Mesendoderm (in vitro differentiated cells): ENCODE results near the gene DNAJC6. TPM values are rescaled to one million over a fixed set of nuclear protein-coding genes. Genes with fewer than 3 reads are reported as not detected.
A peak's percentile ranks its signal among the peaks of the same experiment; 100 is the strongest.

Experiments
- DNase-seq: peaks from one replicate; pipeline ENCODE4 v3.0.0; 2013
- H2AK5ac ChIP-seq: 2 replicates; pipeline ENCODE4 v1.6.1; 2013; ENCODE audit warnings: low read length, inconsistent platforms
- H2BK120ac ChIP-seq: 2 replicates; pipeline ENCODE4 v1.6.1; 2013; ENCODE audit warnings: low read depth, mild to moderate bottlenecking, low read length, moderate library complexity, mixed read lengths
- H2BK15ac ChIP-seq: replicated peaks from 2 replicates; pipeline ENCODE4 v1.6.1; 2013; ENCODE audit warnings: low read depth, mild to moderate bottlenecking, moderate library complexity
- H2BK5ac ChIP-seq: 2 replicates; pipeline ENCODE4 v1.6.1; 2013; ENCODE audit warnings: low read length, inconsistent platforms
- H3K18ac ChIP-seq: 2 replicates; pipeline ENCODE4 v1.6.1; 2013; ENCODE audit warnings: mild to moderate bottlenecking, low read length, mixed read lengths
- H3K23ac ChIP-seq: one replicate; pipeline ENCODE4 v1.6.1; 2013; ENCODE audit warnings: low read length
- H3K27ac ChIP-seq: 2 replicates; pipeline ENCODE4 v1.5.1; 2013; ENCODE audit warnings: low read depth, mild to moderate bottlenecking, inconsistent platforms, low read length, moderate library complexity
- H3K27me3 ChIP-seq: 2 replicates; pipeline ENCODE4 v1.6.1; 2013; ENCODE audit warnings: low read length, control low read depth, mild to moderate bottlenecking, inconsistent platforms; ENCODE audit not compliant: insufficient read depth, poor library complexity
- H3K36me3 ChIP-seq: 2 replicates; pipeline ENCODE4 v1.6.1; 2013; ENCODE audit warnings: low read length, inconsistent platforms; ENCODE audit not compliant: control insufficient read depth, insufficient read depth
- H3K4ac ChIP-seq: one replicate; pipeline ENCODE4 v1.6.1; 2013; ENCODE audit warnings: low read depth, mild to moderate bottlenecking, low read length, moderate library complexity
- H3K4me1 ChIP-seq: 2 replicates; pipeline ENCODE4 v1.6.1; 2013; ENCODE audit warnings: low read depth, low read length, inconsistent platforms; ENCODE audit not compliant: control insufficient read depth
- H3K4me2 ChIP-seq: 2 replicates; pipeline ENCODE4 v1.6.1; 2013; ENCODE audit warnings: low read length
- H3K4me3 ChIP-seq: 2 replicates; pipeline ENCODE4 v1.5.1; 2013; ENCODE audit warnings: mild to moderate bottlenecking, low read length
- H3K56ac ChIP-seq: one replicate; pipeline ENCODE4 v1.6.1; 2013; ENCODE audit warnings: low read length
- H3K79me1 ChIP-seq: 2 replicates; pipeline ENCODE4 v1.6.1; 2013; ENCODE audit warnings: low read length, inconsistent platforms
- H3K79me2 ChIP-seq: 2 replicates; pipeline ENCODE4 v1.6.1; 2013; ENCODE audit warnings: mild to moderate bottlenecking, low read length; ENCODE audit not compliant: control insufficient read depth, insufficient read depth
- H3K9ac ChIP-seq: 2 replicates; pipeline ENCODE4 v1.6.1; 2013; ENCODE audit warnings: low read length, inconsistent platforms
- H4K5ac ChIP-seq: one replicate; pipeline ENCODE4 v1.6.1; 2013; ENCODE audit warnings: low read length
- H4K8ac ChIP-seq: one replicate; pipeline ENCODE4 v1.6.1; 2013; ENCODE audit warnings: low read depth, mild to moderate bottlenecking, control low read depth, low read length, moderate library complexity
- WGBS: extraction: QIAGEN DNeasy Blood & Tissue Kit; methylation state at CpG from one replicate; pipeline ENCODE4 v1.1.7; 2013; ENCODE audit warnings: low lambda C conversion rate, missing lambda C conversion rate; ENCODE audit not compliant: insufficient coverage; ENCODE audit errors: extremely low coverage; 5-methylcytosine and 5-hydroxymethylcytosine counted together
- small RNA-seq: library from polyadenylated mRNA; stranded (forward); fragments of <200 nt; extraction: miRNeasy Mini kit (QIAGEN cat#:217004); gene quantifications from one replicate; pipeline ENCODE3, GENCODE V24; 2013; ENCODE audit not compliant: insufficient read depth

DNAJC6 gene

GRCh38 chr1:65457868-65458267 is 148.5 kb downstream of the DNAJC6 start:
- no peak overlapping the region for H3K4me2 ChIP-seq
- H3K27me3 ChIP-seq: no peaks in the 10 kb centered on the region

GRCh38 chr1:65458730-65459396 is 149.5 kb downstream of the DNAJC6 start:
- Histone ChIP-seq H3K27ac (peak overlapping the region; percentile 55), H2BK120ac (no peak overlapping the region), H3K4me1 (peaks cover 4% of the 10 kb centered on the region), H3K9ac (no peak overlapping the region), H3K27me3 (no peaks in the 10 kb centered on the region), H3K79me2 (no peaks in the 10 kb centered on the region), H3K79me1 (no peaks in the 10 kb centered on the region), H3K4me2 (no peak overlapping the region), H3K23ac (no peak overlapping the region), H2BK15ac (no peak overlapping the region), H4K8ac (no peak overlapping the region), H3K36me3 (no peaks in the 10 kb centered on the region), H2BK5ac (no peak overlapping the region), H4K5ac (peak overlapping the region; percentile 49), H3K18ac (no peak overlapping the region), H3K4me3 (no peak overlapping the region), H3K4ac (no peak overlapping the region), H2AK5ac (peak overlapping the region; percentile 62), H3K56ac (peak overlapping the region; percentile 57)
- peak; percentile 4 for DNase-seq
- WGBS: no CpG with 5 or more reads among the region's 2 CpGs

More at GRCh38 chr1:65457868-65458267, 148.5 kb downstream of the DNAJC6 start:
- no peak overlapping the region for H4K5ac ChIP-seq
- H2AK5ac ChIP-seq: no peak overlapping the region
- H3K23ac ChIP-seq: no peak overlapping the region
- no peak overlapping the region for H3K4ac ChIP-seq
- no peaks in the 10 kb centered on the region for H3K79me1 ChIP-seq
- H3K27ac ChIP-seq: no peak overlapping the region
- H3K79me2 ChIP-seq: no peaks in the 10 kb centered on the region
- no peak overlapping the region for H3K56ac ChIP-seq
- H3K36me3 ChIP-seq: no peaks in the 10 kb centered on the region
- no peak overlapping the region for H4K8ac ChIP-seq
- peaks cover 4% of the 10 kb centered on the region for H3K4me1 ChIP-seq
- H2BK15ac ChIP-seq: no peak overlapping the region
- DNase-seq: no peak
- H2BK120ac ChIP-seq: no peak overlapping the region
- no peak overlapping the region for H3K4me3 ChIP-seq
- H3K9ac ChIP-seq: no peak overlapping the region
- H2BK5ac ChIP-seq: no peak overlapping the region
- no peak overlapping the region for H3K18ac ChIP-seq

DNA sequence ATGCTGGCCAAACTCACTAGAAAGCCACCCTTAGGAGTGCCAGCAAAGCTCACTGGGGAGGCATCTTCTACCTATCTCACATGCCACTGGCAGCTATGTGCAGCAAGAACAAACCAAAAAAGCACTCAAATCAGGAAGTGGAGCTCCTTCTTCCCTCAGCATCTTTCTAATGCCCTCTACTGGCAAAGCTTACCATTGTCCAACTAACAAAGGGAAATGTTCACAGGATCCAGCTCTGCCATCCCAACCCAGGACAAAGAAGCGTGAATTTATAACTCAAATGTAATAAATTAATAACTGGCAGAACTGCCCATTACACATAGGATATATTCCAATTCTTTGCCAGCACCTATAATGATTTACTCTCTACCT is 150.0 kb downstream of the DNAJC6 start:
- no peak overlapping the region for H4K8ac ChIP-seq
- no peak overlapping the region for H2BK15ac ChIP-seq
- no CpG with 5 or more reads among the region's 1 CpG for WGBS
- H3K79me1 ChIP-seq: no peaks in the 10 kb centered on the region
- H3K4me1 ChIP-seq: peaks cover 4% of the 10 kb centered on the region
- H3K4me2 ChIP-seq: no peak overlapping the region
- no peaks in the 10 kb centered on the region for H3K27me3 ChIP-seq
- no peak overlapping the region for H3K23ac ChIP-seq
- no peaks in the 10 kb centered on the region for H3K36me3 ChIP-seq
- DNase-seq: peak; percentile 66
- H3K18ac ChIP-seq: no peak overlapping the region
- peak overlapping the region; percentile 55 for H3K27ac ChIP-seq
- H2BK5ac ChIP-seq: no peak overlapping the region
- no peak overlapping the region for H3K4me3 ChIP-seq
- peak overlapping the region; percentile 57 for H3K56ac ChIP-seq
- H3K4ac ChIP-seq: no peak overlapping the region
- H4K5ac ChIP-seq: peak overlapping the region; percentile 49
- H2BK120ac ChIP-seq: no peak overlapping the region
- H3K79me2 ChIP-seq: no peaks in the 10 kb centered on the region
- H3K9ac ChIP-seq: no peak overlapping the region
- H2AK5ac ChIP-seq: peak overlapping the region; percentile 62

Small RNAs within 50 kb of the gene (small RNA-seq; reads per million reads assigned to genes)
- not detected for gene COX6CP13
- gene RNU2-15P: not detected
